GM12874 (cell line): ENCODE results near the gene ANKRD63.

Experiments used
- TF ChIP-seq, protein P1 (sequence below): IDR thresholded peaks from 2 replicates; pipeline ENCODE4 v1.5.1; 2011; ENCODE audit warnings: low read depth, mild to moderate bottlenecking, control low read depth, low read length, moderate library complexity; ENCODE audit not compliant: insufficient read depth

ANKRD63 gene

DNA sequence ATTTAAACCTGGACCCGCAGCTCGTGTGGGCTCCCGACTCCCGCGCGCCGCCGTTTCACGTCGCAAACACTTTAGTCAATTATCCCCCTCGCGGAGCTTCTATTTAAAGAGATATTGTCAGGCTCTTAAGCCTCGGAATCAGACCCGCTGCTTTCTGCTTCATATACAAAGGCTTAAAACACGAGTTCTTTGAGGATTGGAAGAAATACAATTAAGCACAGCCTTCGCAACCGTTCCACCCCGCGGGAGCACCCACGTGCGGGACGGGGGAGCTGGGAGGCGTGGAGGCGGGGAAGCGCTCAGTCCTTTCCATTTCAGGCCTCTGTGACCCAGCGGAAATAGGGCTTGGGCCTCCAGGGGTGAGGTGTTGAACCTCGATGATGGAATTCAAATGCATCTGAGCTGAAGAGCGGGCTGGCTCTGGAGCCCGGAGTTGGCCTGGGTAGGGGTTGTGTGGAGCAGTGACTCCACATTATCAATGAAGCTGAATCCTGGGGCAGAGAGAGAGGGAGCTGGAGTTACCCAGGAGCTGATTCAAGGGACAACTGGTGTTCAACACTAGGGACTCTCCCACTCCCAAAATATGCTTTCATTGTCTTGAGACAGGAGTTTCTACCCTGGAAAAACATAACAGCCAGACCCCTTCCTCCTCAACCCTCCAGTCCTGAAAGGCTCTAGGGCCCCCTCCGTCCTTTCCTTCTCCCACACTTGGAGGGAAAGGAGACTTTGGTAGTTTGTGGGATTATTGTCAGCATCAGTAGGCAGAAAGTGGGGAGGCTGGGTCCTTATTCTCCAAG is 2.4 kb downstream of the ANKRD63 start:
- TF ChIP-seq, protein P1, sequence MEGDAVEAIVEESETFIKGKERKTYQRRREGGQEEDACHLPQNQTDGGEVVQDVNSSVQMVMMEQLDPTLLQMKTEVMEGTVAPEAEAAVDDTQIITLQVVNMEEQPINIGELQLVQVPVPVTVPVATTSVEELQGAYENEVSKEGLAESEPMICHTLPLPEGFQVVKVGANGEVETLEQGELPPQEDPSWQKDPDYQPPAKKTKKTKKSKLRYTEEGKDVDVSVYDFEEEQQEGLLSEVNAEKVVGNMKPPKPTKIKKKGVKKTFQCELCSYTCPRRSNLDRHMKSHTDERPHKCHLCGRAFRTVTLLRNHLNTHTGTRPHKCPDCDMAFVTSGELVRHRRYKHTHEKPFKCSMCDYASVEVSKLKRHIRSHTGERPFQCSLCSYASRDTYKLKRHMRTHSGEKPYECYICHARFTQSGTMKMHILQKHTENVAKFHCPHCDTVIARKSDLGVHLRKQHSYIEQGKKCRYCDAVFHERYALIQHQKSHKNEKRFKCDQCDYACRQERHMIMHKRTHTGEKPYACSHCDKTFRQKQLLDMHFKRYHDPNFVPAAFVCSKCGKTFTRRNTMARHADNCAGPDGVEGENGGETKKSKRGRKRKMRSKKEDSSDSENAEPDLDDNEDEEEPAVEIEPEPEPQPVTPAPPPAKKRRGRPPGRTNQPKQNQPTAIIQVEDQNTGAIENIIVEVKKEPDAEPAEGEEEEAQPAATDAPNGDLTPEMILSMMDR, result no peak

DNA sequence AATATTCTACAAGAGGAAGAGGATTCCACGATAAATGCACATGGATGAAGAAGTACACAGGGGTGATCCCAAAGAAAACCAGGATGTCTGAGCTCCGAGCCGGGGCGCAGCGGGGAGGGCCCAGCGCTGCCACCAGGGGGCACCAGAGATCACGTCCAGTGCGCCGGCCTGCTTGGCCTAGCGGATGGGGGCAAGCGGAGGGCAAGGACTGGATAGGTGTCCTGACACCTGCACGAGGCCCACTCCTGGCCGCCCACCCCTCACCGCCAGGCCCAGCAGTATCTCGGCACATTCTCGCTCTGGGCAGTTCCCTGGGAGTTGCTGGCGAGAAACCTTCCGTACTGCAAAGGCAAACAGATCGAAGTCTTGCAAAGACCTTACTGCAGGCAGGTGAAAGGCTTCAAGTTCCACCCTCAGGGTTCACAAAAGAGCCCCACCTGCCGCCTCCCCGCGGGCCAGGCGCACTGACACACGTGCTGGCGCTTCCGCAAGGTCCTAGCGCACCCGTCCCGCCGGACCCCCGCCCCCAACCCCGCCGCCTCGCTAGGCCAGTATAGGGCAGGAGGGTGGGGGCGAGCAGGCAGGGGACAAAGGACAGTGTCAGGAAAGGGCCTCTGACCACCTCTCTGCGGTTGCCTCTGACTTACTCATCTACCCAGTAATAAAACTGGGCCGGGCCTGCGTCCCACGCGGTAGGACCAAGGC is 3.3 kb downstream of the ANKRD63 start:
- TF ChIP-seq, protein P1, result peak; percentile 95

DNA sequence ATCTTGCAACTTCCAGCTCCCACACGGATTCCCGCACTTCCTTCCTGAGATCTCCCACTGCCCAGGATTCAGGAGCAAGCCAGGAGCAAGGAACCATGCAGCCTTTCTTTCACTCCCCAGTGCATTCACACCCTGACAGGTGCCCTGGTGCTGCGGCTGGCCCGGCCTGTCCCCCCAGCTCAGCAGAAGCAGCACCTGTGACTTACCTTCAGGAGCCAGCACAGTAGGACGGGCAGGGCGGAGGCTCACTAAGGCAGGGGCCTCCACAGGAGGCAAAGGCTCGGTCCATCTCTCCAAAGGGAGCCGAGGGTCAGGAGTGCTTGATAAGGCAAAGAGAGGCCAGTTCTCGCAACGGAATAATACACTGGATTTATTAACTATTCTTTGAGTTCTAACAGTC is 4.8 kb downstream of the ANKRD63 start:
- TF ChIP-seq, protein P1, result no peak

DNA sequence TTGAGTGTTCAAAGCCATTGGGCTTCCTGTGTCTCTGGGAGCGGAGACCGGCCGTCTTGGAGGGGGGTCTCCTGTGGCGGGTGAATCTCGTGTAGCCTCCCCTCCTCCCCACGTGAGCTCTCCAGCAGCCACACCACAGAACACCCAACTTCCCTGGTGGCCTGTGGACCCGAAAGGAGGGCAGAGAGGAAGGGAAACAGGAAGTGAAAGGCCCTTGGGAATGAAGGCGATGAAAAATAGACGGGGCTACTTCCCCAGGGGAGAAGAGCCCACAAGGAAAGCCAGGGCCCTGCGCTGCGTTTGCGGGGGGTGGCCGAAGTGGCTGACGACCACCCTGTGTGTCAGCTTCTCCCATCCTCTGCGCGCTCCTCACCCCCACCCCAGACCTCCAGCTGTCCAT is 5.4 kb downstream of the ANKRD63 start:
- TF ChIP-seq, protein P1, result no peak

DNA sequence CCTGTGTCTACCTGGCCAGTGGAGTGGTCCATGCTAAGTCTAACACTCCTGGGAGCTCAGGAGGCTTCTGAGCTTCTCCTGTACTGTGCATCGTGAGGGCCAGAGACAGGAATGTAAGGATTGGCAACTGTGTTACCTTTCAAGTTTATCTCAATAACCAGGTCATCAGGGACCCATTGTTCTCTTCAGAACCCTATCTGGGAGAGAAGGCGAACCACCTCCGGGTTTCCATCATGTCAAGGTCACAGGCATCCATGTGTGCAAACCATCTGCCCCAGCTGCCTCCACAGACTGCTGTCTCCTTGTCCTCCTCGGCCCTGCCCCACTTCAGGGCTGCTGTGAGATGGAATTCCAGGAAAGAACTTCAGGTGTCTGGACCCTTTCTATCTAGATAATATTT is 5.9 kb downstream of the ANKRD63 start:
- TF ChIP-seq, protein P1, result no peak

DNA sequence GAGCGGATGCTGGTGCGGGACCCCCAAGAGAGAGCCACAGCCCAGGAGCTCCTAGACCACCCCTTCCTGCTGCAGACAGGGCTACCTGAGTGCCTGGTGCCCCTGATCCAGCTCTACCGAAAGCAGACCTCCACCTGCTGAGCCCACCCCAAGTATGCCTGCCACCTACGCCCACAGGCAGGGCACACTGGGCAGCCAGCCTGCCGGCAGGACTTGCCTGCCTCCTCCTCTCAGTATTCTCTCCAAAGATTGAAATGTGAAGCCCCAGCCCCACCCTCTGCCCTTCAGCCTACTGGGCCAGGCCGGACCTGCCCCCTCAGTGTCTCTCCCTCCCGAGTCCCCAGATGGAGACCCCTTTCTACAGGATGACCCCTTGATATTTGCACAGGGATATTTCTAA is 6.9 kb downstream of the ANKRD63 start:
- TF ChIP-seq, protein P1, result no peak

DNA sequence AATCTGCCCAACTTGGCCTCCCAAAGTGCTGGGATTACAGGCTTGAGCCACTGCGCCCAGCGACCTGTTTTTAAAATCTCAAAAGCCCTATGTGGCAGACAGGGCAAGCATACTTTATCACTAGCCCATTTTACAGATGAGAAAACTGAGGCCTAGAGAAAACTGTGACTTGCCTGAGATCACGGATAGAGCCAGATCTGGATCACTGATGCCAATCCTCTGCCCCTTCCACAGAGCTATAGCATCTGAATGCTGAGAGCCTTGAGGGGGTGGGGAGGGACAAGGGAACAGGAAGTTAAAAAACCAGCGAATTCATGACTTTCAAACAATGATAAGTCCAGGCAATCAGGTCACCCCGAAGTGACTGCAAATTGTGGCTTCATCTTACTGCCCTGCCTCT is 7.3 kb downstream of the ANKRD63 start:
- TF ChIP-seq, protein P1, result no peak
